Lower lobe of right lung (tissue), 2 donors: ENCODE results near the gene SDHA. TPM values are rescaled to one million over a fixed set of nuclear protein-coding genes. Genes with fewer than 3 reads are reported as not detected.

ENCODE experiments used
- ATAC-seq, 2 donors: fragments of 200-7000 bp; cut with Tn5 transposase; one replicate each; pipeline ENCODE4 v1.9.1; 2020 to 2022; ENCODE audit warnings: mild to moderate bottlenecking in 2 of 2, moderate library complexity in 2 of 2
- DNase-seq: peaks from one replicate; pipeline ENCODE4 v3.0.0-alpha.2; 2020
- H3K27ac ChIP-seq: fragments of 200-600 bp; one replicate; pipeline ENCODE4 v1.8.0; 2022
- H3K27me3 ChIP-seq: fragments of 200-600 bp; one replicate; pipeline ENCODE4 v1.8.0; 2022; ENCODE audit warnings: low read depth
- H3K36me3 ChIP-seq: fragments of 200-600 bp; one replicate; pipeline ENCODE4 v1.8.0; 2022; ENCODE audit warnings: mild to moderate bottlenecking
- H3K4me1 ChIP-seq: fragments of 200-600 bp; one replicate; pipeline ENCODE4 v1.8.0; 2022
- H3K4me3 ChIP-seq: fragments of 200-600 bp; one replicate; pipeline ENCODE4 v1.8.0; 2022; ENCODE audit warnings: mild to moderate bottlenecking
- H3K9me3 ChIP-seq: fragments of 200-600 bp; one replicate; pipeline ENCODE4 v1.8.0; 2022
- CTCF ChIP-seq: fragments of 200-600 bp; IDR thresholded peaks from one replicate; pipeline ENCODE4 v1.8.0; 2022; ENCODE audit warnings: antibody characterized with exemption, mild to moderate bottlenecking
- intact Hi-C: fragments of 100-400 bp; cut with DNase I; formaldehyde crosslinking; loops from one replicate; pipeline ENCODE4 v1.11.0; 2022
- total RNA-seq: library from RNA; stranded (reverse); fragmentation: NEBNext Ultra II Directional; extraction: Animal tissue kit (Norgen Biotek cat#: 25700); gene quantifications from one replicate; pipeline ENCODE4 v1.2.1, GENCODE V29; 2021
- donor health status: DM: no; HTN: yes; CAD: no; lungs with severe emphysema.

SDHA gene
- total RNA-seq, 1 donor from 2014 or later = 89.6 TPM

GRCh38 chr5:197892-198489, 20.1 kb upstream of the SDHA start:
- H3K4me1 ChIP-seq = no peaks in the 10 kb centered on the region
- no peaks in the 10 kb centered on the region for H3K36me3 ChIP-seq
- H3K27me3 ChIP-seq = no peaks in the 10 kb centered on the region
- DNase-seq (no peak), ATAC-seq (no peak)
- no peak for TF ChIP-seq CTCF
- intact Hi-C loops = no loop called here
- no peak overlapping the region for H3K27ac ChIP-seq
- no peaks in the 10 kb centered on the region for H3K9me3 ChIP-seq
- H3K4me3 ChIP-seq = no peak overlapping the region

GRCh38 chr5:198516-199196, 19.5 kb upstream of the SDHA start:
- no peak for TF ChIP-seq CTCF
- DNase-seq (no peak), ATAC-seq (no peak)
- intact Hi-C loops = no loop called here
- Histone ChIP-seq H3K4me3 (no peak overlapping the region), H3K4me1 (no peaks in the 10 kb centered on the region), H3K9me3 (no peaks in the 10 kb centered on the region), H3K27me3 (no peaks in the 10 kb centered on the region), H3K27ac (no peak overlapping the region), H3K36me3 (peaks cover 6% of the 10 kb centered on the region)

GRCh38 chr5:199197-199949, 18.7 kb upstream of the SDHA start:
- no peak for DNase-seq
- Histone ChIP-seq H3K27ac (no peak overlapping the region), H3K9me3 (no peaks in the 10 kb centered on the region), H3K4me3 (no peak overlapping the region), H3K4me1 (no peaks in the 10 kb centered on the region), H3K27me3 (no peaks in the 10 kb centered on the region), H3K36me3 (peaks cover 13% of the 10 kb centered on the region)
- no peak for ATAC-seq
- TF ChIP-seq CTCF = no peak
- intact Hi-C loops = no loop called here

DNA sequence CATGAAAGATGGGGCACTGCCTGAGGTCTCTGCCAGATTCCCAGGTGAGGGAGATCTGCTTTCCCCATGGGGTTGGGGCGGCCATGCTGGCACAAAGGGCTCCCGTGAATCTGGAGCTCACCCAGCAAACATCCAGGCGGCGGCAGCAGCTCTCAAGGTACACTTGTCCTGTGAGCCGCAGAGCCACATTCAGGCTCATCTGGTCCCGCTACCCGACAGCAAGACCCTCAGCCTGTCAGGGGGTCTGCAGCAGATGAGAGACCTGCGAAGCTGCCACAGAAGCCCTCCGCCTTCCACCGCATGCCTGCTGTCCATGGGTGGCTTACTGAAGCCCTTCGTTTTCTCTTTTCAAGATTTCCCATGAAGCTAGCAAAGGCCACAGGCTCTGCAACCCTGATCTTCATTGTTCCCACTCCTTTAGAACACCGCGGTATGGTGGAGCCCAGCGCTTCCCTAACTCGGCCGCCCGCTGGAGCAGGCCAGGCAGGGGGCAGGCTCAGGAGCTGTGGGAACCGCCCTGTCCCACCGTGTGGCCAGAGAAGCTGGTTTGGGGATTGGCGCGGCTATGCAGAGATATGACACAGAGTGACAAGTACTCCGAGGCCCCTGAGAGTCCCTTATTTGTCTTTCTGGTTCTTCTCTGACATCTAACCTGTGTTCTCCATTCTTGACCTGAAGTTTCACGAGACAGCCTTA, 18.0 kb upstream of the SDHA start:
- Histone ChIP-seq H3K4me3 (no peak overlapping the region), H3K9me3 (no peaks in the 10 kb centered on the region), H3K36me3 (peaks cover 18% of the 10 kb centered on the region), H3K4me1 (no peaks in the 10 kb centered on the region), H3K27ac (no peak overlapping the region), H3K27me3 (no peaks in the 10 kb centered on the region)
- intact Hi-C loops = no loop called here
- ATAC-seq = no peak
- no peak for TF ChIP-seq CTCF
- DNase-seq = no peak

- ATAC-seq (no peak), DNase-seq (no peak)
- no peak overlapping the region for H3K27ac ChIP-seq
- H3K9me3 ChIP-seq = no peaks in the 10 kb centered on the region
- no peaks in the 10 kb centered on the region for H3K27me3 ChIP-seq
- intact Hi-C loops = no loop called here
- no peak for TF ChIP-seq CTCF
- no peak overlapping the region for H3K4me3 ChIP-seq
- H3K36me3 ChIP-seq = peaks cover 26% of the 10 kb centered on the region
- no peaks in the 10 kb centered on the region for H3K4me1 ChIP-seq
Observed at GRCh38 chr5:200985-201384, 17.1 kb upstream of the SDHA start.
